ENCODE data around the gene SDF4.
"Not testable (repeated sequence)": the region's sequence is repeated elsewhere in the genome, so short reads cannot be mapped to it uniquely, and the experiment has no call there.

The SDF4 gene

GRCh38 chr1:1259540-1259939 is 27.7 kb upstream of the SDF4 start:
- DNase-seq = no peak

DNA sequence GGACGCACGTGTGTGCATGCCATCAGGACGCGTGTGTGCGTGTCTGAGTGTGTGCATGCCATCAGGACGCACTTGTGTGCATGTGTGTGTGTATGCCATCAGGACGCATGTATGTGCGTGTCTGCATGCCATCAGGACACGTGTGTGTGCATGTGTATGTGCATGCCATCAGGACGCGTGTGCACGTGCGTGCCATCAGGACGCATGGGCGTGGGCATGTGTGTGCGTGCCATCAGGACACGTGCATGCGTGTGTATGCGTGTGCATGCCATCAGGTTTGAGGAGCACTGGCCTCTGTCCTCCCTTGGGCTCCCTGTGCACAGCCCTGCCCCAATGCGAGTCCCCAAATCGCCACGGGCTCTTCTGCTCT is 27.3 kb upstream of the SDF4 start:
- no peak for DNase-seq

GRCh38 chr1:1256956-1257871 is 25.4 kb upstream of the SDF4 start:
- DNase-seq = no peak

DNA sequence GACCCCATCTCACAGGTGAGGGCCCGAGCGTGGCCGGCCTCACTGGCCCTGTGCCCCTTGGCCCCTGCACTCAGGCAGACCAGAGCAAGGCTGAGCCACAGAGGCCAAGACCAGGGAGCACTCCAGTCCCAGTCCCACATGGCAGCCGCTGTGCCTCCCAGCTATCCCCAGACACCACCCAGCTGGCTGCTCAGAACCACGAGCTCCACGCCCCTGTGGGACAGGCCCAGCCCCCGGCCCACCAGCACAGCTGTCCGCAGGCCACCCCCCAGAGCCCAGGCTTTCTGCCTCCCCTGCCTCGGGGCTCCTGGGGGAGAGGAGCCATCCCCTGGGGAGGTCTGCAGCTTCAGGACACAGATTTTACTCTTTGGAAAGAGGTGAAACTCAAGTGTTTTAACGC is 23.8 kb upstream of the SDF4 start:
- DNase-seq = no peak

DNA sequence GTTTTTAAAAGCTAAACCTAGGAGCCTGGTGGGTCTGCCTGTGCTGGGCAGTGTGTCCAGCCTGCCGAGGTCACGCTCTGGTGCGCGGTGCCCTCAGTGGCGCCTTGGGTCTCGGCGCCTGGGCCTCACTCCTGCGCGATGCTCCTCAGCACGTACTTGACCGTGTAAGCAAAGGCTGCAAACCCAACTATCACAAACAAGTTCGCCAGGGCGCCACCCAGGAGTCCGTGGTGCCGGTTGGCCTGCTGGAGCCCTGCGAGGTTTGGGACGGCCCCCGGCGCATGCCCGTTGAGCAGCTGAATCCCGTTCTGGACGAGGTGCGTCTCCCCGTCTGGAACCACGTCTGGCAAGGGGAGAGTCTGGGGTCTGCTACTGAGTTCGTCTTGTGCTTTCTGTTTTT is 23.3 kb upstream of the SDF4 start:
- no peak for DNase-seq

DNA sequence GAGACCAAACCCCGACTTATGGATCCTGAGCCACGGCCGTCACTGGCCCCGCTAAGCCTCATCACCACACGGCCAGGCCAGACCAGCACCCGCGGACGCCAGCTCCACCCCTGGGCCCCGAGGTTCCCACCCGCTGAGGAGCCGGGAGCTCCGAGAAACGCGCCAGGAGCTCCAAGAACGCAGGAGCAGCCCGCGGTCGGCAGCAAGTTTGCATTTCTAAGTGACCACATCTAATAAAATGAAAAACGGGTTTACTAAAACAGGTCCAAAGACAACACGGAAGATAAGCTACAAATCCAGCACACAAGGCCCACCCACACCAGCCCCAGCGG is 22.8 kb upstream of the SDF4 start:
- DNase-seq = no peak

DNA sequence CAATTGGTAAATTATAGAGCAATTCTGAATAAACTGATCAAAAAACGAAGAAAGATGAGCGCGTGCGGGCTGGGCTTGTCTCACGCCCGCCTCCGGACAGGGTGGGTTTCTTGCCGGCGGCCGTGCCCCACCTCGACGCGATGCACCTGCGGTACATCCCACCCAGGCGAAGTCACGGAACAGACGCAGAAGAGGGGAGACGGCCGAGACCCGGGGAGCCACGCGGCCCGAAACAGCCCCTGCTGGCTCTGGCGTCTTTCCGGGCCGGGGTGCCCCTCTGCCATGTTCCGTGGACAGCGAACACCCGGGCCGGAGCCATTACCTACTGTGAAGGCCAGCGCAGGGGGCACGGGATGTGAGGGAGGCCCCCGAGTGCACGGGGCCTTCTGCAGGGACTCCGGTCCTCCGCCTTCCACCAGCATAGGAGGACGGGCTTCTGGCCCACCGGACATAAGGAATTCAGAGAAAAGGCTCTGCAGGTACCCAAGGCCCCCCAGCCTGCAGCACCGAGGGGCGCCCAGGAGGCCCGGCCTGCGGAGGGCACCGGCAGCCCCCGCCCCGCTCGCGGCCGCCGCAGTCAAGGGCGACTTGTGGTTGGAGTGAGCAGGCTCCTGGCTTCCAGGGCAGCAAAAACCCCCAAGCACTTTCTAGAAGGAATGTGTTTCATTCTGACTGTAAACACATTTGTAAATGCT is 22.3 kb upstream of the SDF4 start:
- no peak for DNase-seq

GRCh38 chr1:1253314-1253713 is 21.5 kb upstream of the SDF4 start:
- DNase-seq = no peak

GRCh38 chr1:1250786-1251284 is 19.0 kb upstream of the SDF4 start:
- DNase-seq = no peak

- DNase-seq = not testable (repeated sequence)
These were observed 16.5 kb upstream of the SDF4 start for GRCh38 chr1:1248009-1248913.

DNA sequence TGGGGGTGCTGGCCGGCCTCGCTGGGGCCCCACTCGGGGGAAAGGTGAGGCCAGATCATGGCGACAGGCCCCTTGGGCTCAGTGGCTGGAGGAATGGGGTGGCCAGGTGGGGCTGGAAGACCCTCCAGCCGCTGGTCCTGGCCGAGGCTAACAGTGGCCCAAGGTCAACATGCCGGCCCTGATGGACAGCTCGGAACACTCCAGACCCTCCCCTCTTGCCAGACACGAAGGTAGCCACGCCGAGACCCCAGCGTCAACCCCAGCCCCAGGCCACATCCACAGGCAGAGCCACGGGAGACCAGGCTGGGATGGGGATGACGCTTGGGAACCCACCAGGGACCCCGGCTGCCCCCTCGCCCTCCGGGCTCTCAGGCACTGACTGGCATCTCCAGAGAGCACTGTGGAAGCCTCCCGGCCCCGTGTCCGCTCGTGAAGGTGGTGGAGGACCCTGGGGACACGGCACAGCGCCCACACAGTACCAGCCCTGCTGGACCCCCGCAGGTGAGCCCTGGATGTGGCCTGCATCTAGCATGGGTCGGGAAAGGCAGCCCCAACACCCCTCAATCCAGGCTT is 15.6 kb upstream of the SDF4 start:
- no peak for DNase-seq

DNA sequence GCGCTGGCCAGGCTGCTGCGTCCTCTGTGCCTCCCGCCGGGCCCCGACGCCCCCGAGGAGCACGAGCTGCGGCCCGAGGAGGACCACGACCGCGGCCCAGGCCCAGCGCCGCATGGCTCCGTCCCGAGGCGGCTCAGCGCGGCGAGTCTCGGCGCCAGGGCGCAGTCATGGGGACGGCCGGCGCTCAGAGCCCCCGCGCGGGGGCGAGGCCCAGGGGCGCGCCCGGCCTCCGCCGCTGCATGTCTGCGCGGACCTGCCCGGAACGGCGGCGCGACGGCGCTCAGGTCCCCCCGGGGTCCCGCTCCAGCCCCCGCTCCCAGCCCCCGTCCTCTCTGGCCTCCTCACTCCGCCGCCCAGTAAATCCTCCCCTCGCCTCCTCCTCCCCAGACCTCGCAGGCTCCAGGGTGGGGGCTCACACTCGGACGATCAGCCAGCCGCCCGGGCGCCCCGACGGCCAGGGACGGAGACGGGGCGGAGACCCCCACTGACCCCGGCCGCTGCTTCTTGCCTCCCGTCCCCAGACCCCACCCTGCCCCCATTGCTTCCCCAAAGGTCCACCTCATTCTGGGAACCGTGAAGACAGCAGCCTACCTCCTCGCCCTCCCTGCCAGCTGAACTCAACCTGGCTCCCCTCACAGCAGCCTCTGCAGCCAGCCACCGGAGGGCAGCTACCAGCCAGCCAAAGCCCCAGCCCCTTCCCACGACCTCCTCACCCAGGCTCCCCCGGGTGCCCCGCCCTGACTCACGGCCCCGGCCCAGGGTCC is 15.0 kb upstream of the SDF4 start, which contains the start of gene C1QTNF12:
Gene C1QTNF12, minus strand, starts transcription at position 146 of the 764 bp plus-strand sequence. Its CDS starts 32 bp downstream, at position 114.
- no peak for DNase-seq

GRCh38 chr1:1245817-1246576 is 14.2 kb upstream of the SDF4 start:
- no peak for DNase-seq

GRCh38 chr1:1245178-1245816 is 13.5 kb upstream of the SDF4 start:
- no peak for DNase-seq

GRCh38 chr1:1244192-1244811 is 12.5 kb upstream of the SDF4 start:
- DNase-seq = no peak

GRCh38 chr1:1243807-1244191 is 12.0 kb upstream of the SDF4 start:
- DNase-seq = no peak

- DNase-seq = no peak
These were observed 11.5 kb upstream of the SDF4 start for GRCh38 chr1:1243266-1243660.

- DNase-seq = no peak
These were observed 10.9 kb upstream of the SDF4 start for GRCh38 chr1:1242461-1243265.

DNA sequence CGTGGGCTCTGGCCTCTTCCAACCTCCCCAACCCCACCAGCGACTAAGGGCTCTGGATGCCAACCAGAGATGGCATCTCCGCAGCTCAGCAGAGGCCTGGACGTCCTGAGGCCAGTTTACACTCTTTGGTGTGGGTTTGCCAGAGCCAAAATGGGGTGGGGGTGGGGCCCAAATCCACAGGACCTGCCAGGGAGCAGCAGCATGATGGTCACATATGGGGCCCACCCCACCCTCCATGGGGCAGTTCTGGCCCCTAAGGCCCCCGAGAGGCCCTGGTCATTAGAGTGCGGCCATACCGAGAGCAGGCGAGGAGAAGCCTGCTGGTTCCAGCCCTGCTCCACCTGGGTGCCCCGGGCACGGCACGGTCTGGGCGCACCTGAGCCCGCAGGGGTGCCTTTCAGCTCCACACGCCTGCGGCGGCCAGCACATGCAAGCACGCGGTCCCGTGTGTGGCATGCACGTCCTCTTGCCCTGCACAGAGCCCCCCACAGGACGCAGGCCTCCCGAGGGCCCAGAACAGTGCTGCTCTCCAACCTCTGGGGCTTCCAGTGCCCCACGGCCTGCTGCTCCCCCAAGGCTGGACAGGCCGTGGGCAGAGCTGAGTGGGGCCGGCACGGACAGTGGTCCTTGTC is 9.9 kb upstream of the SDF4 start:
- DNase-seq = no peak
